Measurements from ENCODE around the gene MORN3. TPM values are rescaled to one million over a fixed set of nuclear protein-coding genes. Genes with fewer than 3 reads are reported as not detected.

The MORN3 gene
- total and polyA plus RNA-seq, 2 of the 8 experiments (the other 6 are each of a cell fraction or from before 2014, with no cell fraction given), result 0.39 to 0.93 TPM

DNA sequence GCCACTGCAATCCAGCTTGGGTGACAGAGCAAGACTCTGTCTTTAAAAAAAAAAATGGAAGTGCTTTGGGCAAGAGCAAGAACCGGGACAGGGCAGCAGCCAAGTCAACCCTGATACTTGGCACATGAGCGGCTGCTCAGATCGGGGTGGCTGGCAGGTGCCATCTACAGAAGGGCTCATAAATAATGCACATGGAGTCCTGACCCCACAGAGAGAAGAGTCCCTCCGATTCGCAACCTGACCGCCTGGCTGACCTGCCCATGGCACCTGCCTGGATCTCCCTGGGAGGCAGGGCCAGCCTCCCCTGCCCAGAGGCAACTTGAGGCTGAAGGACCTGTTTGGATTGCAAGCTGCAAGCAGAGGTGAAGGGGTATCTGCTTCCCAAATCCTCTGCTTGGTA, 33.5 kb upstream of the MORN3 start:
- Histone ChIP-seq H3K18ac (ENCODE audit: extremely low read depth, low read length) (no peak overlapping the region), H4K5ac (ENCODE audit: insufficient read length, low read depth, low read length) (no peak overlapping the region), H3K14ac (ENCODE audit: insufficient read length) (no peak overlapping the region), H3K79me2 (ENCODE audit: control insufficient read depth in 1 of 2, insufficient read depth in 2 of 2, low read length in 2 of 2) (no peaks in the 10 kb centered on the region), H3K27me3 (replicated peaks in 1 of 4; ENCODE audit: control insufficient read depth in 3 of 4, extremely low read depth in 1 of 4, insufficient read depth in 3 of 4, low read length in 3 of 4) (no peaks in the 10 kb centered on the region), H2BK12ac (ENCODE audit: low read depth, low read length) (no peak overlapping the region), H3K4me1 (replicated peaks in 1 of 4; ENCODE audit: control insufficient read depth in 3 of 4, insufficient read depth in 4 of 4, low read length in 3 of 4) (no peaks in the 10 kb centered on the region), H4K91ac (replicated peaks; ENCODE audit: insufficient read length, low read length) (no peak overlapping the region), H3K4ac (replicated peaks; ENCODE audit: insufficient read length, low read depth, low read length) (peak overlapping the region; percentile 21), H2AK5ac (ENCODE audit: low read depth, low read length) (no peak overlapping the region), H3K23me2 (ENCODE audit: low read depth, low read length) (no peaks in the 10 kb centered on the region; the same call in 1 of the 2 replicates), H4K20me1 (replicated peaks in 1 of 2; ENCODE audit: control insufficient read depth in 1 of 2, insufficient read depth in 2 of 2, low read length in 2 of 2) (no peaks in the 10 kb centered on the region), H3K4me2 (ENCODE audit: insufficient read depth in 1 of 2, low read depth in 2 of 2, low read length in 2 of 2) (no peak overlapping the region), H3K79me1 (ENCODE audit: low read depth, low read length) (no peaks in the 10 kb centered on the region), H2BK5ac (ENCODE audit: low read depth, low read length) (no peak overlapping the region), H2BK15ac (ENCODE audit: low read length) (no peak overlapping the region), H3K9ac (replicated peaks in 1 of 4; ENCODE audit: extremely low read depth in 1 of 4, low read depth in 3 of 4, low read length in 3 of 4) (no peak overlapping the region), H3K9me3 (ENCODE audit: insufficient read depth in 2 of 2, low read depth in 1 of 2, low read length in 1 of 2) (no peaks in the 10 kb centered on the region), H3K36me3 (ENCODE audit: control insufficient read depth in 2 of 4, insufficient read depth in 4 of 4, low read length in 3 of 4) (no peaks in the 10 kb centered on the region), H2AFZ (ENCODE audit: low read length) (no peak overlapping the region), H2BK120ac (replicated peaks; ENCODE audit: low read depth, low read length) (no peak overlapping the region), H3K23ac (ENCODE audit: insufficient read length) (no peak overlapping the region), H4K8ac (ENCODE audit: extremely low read depth, insufficient read depth, low read length) (no peak overlapping the region; the same call in 1 of the 2 replicates), H2BK20ac (ENCODE audit: low read length) (no peak overlapping the region), H3K4me3 (ENCODE audit: extremely low read depth in 1 of 4, insufficient read depth in 2 of 4, low read depth in 3 of 4, low read length in 4 of 4) (no peak overlapping the region), H3K56ac (replicated peaks; ENCODE audit: insufficient read length, low read depth, low read length) (no peak overlapping the region), H3K27ac (ENCODE audit: low read depth, low read length) (no peak overlapping the region)
- FAIRE-seq, result no peak
- CTCF ChIA-PET (ENCODE audit: partially characterized antibody), result interaction anchor here (1.0 to 3.6 kb wide), 3 partner anchors 9 to 70 kb away, joined by 3 to 18 read pairs (median 16); partner anchors contain the start of gene TMEM120B
- TF ChIP-seq FOSL1 (IDR thresholded peaks at IDR 0.05; ENCODE audit: insufficient read depth, low read depth, low read length), result no peak
- DNase-seq (ENCODE audit: low read depth in 1 of 2, low spot score in 2 of 2), result no peak
- 95% methylated on average over 6 of the region's 6 CpGs; no CpG with 5 or more reads in 1 of the 2 experiments for WGBS, 2 experiments (ENCODE audit: extremely low coverage in 1 of 2, insufficient coverage in 1 of 2, insufficient read length in 1 of 2, insufficient replicate concordance in 2 of 2, low coverage in 1 of 2, low lambda C conversion rate in 2 of 2, missing lambda C conversion rate in 1 of 2)
- POLR2A ChIA-PET (ENCODE audit: partially characterized antibody), result interaction anchor here (0.6 to 0.7 kb wide), 2 partner anchors 13 to 101 kb away, joined by 3 read pairs; no protein-coding TSS in a partner anchor

All from H1 (cell line).